ENCODE measurements around the gene LDLRAD4.

The LDLRAD4 gene

DNA sequence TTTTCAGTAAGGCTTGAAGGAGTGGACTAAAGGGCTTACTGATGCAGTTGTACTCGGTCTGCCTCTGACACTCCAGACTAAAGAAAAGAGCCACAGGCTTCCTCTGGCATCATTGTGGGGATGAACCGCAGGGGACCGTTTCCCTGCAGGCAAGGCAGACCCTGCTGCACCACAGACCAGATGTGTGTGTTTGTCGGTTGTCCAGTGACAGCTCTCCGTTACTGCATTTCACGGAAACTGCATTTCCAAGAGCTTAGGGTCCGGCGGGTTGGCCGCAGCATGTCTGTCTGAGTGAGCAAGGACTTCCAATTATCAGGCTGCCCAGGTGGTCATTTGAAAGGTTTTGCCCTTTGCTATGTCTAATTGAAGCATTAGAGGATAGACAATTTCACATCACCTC is 409.7 kb downstream of the LDLRAD4 start:
- DNase-seq = no peak

DNA sequence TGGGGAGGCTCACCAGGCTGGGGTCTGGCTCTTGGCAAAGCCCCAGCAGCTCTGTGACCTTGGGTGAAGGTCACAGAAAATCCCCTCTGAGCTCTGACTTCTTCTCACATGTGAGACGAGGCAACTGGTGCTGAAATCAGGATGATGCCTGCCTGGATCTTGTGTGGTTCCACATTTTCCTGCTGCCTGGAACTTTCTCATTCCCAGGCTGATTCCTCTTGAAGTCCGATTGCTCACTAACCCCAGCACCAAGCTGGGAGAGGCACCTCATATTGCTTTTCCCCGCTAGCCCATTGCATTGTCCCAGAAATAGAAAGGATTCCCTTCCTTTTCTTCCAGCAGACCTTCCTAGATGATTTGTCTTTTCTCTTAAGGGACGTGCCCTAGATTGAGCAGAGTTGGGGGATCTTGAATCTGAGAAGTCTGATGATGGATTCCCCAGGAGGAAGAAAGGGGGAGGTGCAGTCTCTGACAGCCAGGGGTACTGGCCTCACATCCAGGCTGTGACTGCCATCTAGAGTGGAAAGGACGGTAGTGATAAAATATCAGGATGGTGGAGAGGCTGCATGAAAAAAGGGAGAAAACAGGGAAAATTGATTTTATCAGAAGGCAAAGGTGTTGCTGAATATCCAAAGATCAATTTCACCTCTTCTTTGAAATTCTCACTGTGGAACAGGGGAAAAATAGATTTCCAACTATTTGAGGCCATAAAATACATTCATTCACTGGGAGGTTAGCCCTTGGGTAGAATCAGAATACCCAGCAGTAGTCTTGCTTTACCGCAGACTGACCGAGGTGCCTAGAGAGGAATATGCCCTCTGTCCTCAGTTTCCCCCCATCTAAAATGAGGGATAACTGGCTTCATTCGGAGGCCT is 411.5 kb downstream of the LDLRAD4 start:
- DNase-seq = peak; percentile 60

DNA sequence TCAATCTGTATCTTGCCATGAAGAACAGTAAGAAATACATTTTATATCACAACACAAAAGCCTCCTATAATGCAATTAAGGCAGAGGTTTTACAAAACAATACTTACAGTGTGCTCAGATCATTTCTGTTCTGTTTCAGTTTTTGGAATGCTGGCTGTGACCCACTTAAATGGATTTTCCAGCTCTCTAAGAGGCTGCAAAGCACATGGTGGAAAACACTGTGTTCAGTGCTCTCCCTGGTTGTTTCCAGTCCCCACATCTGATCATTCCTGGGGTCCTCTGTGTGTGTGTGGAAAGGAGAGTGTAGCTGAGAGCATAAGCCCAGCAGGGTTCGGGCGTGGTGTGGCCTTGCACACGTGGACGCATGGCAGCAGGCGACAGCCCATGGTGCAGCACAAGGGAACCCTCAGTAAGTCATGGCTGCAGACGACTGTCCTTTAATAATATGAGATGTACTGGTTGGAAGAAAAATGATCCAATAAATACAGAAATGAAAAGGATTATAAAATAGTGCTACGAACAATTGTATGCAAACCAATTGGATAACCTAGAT is 412.2 kb downstream of the LDLRAD4 start:
- no peak for DNase-seq

DNA sequence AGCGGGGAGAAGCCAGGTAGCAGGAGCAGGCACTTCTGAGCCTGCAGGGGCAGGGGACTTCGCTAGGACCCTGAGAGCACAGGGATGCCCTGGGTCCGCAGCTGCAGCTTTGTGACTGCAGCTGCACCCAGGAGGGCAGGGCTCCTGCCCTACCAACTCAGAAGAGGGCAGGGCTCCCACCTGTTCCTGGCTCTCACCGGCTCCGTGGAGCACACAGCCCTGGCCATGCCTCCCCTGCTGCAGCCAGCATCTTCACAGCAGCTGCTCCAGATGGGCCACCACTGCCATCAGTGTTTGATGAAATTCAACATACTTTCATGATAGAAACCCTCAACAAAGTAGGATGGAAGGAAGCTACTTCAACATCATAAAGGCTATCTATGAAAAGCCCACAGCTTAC is 415.1 kb downstream of the LDLRAD4 start:
- no peak for DNase-seq

DNA sequence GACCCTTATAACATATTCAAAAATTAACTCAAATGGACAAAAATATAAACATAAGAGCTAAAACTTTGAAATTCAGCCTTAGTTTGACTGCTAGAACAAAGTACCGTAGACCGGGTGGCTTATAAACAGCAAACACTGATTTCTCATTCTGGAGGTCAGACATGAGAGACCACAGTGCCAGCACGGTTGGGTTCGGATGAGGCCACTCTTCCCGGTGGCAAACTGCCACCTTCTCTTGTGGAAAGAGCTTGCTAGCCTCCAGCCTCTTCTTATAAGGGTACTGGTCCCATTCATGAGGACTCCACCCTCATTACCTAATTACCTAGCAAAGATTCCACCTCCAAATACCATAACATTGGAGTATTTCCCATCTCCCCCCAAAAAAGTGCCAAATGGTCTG is 416.5 kb downstream of the LDLRAD4 start:
- no peak for DNase-seq

DNA sequence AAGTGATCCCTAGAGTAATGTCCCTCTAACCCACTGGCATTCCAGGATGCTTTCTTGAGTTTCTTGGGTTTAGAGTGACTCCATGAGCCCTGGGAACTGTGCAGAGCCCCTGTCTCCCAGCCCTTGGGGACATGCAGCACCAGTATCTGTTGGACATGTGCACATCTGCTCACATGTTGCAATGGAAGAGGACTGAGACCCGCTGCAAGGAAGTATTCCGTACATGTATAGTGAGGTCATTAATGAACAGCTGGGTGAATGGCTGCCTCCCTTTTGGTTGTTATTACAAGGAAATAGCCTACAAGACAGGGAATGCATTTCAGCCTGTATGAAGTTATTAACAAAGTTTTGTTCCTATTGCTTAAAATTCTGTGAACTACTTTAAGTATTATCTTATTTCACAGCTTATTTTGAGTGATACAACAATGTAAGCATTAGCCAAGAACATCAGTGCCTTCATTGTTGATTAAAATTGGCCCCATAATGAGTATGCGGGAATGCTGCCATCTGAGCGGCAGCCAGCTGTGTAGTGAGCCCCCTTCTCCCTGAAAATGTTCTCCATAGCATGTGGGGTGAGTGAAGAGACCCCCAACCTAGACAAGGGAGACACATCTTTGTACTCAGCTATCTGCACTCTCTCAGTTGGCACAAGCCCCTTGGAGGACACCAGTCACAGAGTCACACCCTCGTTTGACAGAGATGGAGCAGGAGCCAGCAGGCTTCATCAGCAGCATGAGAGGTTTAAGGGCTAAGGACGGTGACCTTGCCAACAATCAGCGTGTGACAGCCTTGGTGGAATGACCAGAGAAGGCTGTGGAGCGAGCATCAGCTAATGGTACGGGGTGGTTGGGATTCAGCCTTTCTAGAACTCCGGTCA is 420.4 kb downstream of the LDLRAD4 start:
- no peak for DNase-seq

DNA sequence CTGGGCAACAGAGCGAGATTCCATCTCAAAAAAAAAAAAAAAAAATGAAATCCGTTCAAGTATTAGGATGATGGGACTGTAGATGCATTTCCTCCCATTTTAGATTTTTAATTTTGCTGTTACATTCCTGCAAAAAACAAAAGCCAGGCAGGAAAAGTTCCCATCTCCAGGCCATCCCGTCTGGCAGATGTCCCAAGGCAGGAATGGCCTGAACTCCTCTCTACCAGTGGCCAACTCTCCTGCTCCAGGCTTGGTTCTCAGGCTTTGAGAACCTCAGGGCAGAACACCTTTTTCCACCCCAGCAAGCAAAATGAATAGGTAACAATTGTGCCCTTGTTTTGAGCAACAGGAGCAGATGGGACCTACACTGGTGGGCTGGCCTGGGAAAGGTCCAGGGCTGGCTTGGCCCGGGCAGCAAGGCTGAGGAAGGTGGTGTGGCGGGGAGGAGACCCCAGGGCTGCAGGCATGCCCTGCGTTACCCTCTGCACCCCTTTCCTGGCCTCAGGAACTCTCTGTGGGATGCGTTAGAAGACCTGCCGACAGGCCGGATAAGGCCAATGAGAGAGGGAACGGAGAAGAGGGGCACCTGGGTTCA is 421.8 kb downstream of the LDLRAD4 start:
- DNase-seq = no peak

DNA sequence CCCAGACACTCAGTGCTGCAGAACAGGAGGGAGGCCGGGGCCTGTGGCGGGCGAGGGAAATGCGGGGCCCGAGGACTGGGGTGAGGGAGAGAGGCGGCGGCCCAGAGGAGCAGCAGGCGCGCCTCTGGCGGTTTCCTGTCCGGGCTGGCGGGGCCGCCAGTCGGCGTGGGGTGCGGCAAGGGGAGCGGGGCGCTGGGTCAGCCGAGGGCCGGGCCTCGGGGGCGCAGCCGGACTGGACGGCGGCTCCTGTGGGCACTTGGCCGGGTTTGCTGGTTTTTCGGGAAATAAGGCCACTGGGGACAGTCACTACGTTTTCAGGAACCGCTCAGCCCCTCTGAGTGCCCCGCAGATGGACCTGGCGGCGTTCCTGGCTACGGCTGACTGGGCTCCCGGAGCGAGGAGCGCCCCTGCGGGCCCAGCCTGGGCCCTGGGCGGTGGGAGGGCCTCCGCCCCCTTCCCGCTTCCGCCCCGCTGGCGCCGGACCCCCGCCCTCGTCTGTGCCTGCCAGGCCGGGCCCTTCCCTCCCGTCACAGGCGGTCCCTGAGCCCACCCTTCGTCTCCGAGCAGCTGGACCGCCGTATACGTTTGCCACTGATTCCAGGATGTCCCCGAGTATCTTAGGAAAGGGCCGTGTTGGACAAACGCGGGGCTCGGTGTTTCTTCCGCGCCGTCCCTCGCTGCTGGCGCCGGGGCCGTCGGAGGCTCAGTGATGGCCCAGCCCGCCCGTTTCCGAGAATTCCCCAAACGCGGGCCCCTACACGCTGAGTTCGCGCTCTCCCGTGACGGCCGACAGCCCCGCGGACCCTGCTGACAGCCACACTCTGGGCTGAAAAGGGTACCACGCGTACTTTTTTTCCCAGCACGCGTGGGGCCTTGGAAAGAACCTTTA is 423.2 kb downstream of the LDLRAD4 start:
- DNase-seq = no peak

DNA sequence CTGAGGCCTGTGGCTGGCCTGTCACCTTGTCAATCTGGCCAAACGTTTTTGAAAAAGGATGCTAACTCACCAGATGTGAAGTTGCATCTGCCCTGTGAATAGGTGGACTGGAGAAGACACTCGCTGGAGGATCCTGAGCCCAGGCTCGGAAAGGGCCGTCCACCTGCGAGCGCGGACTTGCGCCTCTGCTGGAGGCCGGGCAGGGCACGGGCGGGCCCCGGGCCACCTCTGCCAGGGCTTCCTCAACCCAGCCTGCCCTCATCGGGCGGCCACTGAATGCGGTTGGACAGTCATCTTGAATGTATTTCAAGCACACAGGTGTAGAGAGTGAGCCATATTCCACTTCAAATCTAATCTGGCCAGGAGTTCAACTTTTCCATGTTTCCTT is 423.9 kb downstream of the LDLRAD4 start:
- DNase-seq = no peak

DNA sequence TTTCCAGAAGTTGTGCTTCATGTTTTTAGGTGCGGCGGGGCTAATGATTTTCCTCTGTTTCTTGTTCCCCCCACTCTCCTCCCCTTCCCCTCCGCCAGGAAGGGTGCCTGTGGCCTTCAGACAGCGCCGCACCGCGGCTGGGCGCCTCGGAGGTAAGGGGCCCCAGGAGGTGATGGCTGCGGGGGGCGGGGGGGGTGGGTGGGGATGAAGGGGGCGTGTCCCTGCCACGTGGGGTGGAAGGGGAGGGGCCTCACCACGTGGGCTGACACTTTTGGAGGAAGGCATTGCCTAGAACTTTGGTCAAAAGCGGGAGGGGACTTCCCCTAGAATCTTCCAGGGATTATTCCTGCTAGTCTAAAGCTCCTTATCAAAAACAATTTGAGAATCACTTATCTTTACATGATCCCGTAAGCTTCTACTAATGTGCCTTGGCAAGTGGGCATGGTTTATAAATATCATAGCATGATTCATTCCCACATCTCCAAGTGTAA is 424.7 kb downstream of the LDLRAD4 start:
- DNase-seq = no peak

DNA sequence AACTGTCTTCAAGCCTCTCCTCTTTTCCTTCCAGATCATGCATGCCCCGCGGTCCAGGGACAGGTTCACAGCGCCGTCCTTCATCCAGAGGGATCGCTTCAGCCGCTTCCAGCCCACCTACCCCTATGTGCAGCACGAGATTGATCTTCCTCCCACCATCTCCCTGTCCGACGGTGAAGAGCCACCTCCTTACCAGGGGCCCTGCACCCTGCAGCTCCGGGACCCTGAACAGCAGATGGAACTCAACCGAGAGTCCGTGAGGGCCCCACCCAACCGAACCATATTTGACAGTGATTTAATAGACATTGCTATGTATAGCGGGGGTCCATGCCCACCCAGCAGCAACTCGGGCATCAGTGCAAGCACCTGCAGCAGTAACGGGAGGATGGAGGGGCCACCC is 426.5 kb downstream of the LDLRAD4 start:
- no peak for DNase-seq

DNA sequence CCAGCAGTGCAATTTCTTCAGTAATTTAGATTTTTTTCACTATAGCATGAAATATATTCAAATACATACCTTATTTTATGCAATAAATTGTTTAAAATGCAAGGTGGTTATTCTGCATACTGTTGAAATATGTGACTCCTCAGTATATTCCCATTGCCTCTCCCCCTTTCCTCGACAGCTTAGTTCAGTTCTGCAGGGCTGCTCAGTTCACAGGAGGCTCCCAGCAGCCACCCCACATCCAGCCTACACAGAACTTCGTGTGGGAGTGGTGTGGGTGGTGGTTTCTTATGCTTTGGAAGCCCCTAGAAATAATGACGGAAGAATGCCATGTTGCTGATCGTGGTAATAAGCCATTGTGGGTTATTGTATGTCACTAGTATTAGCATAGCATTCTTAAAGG is 428.1 kb downstream of the LDLRAD4 start:
- DNase-seq = no peak

DNA sequence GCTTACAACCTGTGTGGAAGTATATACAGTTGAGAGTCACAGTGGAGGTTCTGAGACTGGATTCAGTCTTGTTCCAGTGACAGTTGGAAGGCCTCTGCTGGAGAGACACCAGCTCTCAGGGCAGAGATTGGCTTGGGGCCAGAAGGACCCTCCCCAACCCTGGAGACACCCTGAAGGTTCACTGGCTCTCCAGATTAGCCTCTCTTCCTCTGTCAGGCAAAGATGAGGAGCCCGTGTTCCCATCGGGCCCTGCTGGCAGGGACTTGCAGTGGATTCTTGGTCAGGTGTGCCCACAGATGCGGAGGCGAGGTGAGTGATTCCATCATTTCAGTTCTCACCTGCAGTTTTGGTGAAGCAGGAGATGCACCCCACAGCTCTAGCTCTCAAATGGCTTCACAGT is 429.2 kb downstream of the LDLRAD4 start:
- DNase-seq = no peak

DNA sequence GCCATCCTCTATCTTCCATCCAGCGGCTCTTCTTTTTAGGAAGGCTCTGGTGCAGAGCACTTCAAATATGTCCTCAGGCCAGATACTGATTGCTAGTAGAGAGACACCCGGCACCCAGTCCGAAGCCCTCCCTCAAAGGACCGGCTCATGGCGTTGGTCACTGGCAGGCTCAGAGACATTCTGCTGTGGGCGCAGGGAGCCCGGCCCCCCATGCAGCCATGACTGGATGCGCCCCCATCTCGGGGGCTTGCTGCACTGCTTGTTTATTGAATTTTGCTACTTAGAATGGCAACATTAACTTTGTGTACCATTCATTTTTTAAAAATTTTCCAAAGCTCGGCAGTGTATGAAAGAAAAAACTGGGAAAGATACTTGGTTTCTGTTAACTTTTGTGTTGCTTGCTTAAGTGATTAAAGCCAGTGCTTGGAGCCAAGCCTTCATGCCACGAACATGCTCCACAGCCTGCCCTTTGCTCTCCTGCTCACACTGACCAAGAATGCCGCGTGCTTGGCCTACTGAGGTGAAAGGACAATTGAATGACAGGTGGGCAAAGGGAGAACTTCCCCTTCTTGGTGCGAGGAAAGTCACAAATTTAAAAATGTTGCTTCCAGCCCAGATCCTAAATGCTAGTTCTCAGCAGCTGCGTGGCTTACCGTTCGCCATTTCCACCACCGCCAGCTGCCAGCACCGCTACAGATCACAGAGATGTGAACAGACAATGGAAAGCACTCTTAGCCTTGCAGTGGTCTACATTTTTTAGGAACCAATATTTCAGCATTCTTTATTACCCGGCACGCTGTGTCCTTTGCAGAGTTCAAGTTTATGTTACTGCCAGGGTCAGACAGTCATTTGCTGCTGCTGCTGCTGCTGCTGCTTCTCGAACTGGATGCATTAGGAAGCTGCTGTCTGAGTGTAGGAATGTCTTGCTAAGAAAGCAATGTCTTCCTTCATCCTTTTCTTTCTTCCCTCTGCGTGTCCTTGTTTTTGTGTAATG is 431.1 kb downstream of the LDLRAD4 start:
- no peak for DNase-seq

DNA sequence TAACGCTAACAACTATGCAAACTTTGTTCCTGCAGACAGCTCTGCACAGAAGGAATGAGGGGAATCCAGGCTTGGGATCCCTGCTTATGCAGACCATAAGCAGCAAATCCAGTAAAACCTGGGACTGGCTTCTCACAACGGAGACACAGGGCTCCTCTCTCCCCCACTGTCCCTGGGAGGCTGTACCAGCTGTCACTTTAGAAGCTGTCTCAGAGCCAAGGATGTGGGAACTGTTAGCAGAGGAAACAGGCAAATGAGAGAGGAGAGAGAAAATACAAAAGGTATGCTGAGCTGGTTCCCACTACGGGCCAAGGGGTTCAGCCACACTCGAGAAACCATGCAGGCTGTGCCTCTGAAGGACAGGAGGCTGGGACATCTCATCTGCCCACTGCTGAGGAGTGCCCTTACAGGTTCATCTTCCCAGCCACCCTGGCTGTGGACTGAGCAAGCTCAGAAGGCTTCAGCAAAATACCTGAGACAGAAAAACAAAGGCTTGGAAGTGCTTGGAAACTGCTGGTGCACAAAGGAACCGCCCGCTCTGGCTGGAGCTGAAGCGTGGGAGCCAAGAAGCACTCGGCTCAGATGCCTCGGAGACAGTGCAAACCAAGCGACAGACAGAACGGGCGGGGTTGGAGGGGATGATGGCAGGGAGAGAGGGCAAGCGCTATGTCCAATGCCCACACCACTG is 435.3 kb downstream of the LDLRAD4 start:
- no peak for DNase-seq

DNA sequence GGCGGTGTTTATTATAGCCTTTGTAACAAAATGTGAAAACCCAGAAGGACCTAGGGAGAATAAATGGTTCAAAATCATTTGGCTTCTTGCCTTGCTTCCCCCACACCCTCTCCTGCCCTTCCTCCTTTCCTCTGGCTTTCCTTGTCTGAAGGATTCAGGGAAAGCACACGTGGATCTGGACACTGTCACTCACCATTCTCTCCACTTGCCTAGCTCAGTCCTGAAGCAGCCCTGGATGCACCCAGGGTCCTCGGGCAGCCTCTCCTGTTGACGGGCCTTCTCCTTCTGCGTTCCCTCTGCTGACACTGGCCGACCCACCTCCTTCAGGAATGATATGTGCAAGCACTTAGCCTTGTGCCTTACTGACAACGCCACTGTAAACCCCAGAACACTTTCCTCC is 439.4 kb downstream of the LDLRAD4 start:
- no peak for DNase-seq

DNA sequence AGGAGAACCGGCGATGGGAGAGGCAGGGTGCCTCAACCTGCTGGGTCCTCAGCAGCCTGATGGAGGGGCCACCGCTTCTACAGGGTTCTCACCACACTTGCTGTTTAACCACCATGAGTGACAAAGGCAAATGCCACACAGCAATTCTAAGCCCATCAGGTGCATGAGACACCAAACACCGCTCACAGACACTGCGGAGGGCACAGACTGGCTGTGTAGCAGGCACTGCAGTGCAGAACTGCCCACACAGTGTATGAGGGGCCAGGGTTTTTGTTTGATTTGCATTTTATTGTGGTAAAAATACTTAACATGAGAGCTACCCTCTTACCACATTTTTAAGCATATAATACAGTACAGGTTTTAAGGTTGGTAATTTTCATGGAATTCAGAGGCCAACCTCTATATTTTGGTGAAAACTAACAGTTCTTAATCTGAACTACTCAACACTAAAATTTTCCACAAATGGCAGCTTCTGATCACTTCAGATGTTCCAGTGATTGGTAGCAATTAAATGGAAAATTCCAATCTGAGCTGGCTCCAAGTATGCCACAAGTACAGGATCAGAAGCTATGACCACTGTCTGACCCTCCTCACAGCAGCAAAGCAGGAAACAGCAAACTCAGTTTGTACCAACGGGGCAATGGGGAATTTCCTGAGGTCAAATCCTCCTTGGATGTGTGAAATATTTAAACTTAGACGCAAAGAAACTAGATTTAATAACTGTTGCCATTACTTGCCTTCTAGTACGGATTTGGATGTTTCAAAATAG is 440.1 kb downstream of the LDLRAD4 start:
- no peak for DNase-seq

DNA sequence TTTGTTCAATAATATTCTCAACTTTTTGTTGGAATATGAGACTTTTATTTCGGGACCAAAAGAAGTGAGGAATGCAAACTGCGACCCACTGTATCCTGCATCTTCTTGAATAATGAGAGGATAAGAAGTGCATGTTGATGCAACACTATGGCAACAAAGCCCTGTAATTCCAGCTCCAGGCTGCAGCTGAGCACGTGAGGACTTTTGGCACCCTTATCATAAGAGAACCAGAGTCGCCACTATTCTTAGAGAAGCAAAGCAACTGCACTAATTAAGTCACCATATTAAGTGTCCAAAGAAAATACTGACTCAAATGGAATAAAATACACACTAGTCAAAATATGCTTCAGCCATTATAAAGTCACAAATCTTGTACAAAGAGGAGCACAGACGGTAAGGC is 441.9 kb downstream of the LDLRAD4 start:
- DNase-seq = no peak

DNA sequence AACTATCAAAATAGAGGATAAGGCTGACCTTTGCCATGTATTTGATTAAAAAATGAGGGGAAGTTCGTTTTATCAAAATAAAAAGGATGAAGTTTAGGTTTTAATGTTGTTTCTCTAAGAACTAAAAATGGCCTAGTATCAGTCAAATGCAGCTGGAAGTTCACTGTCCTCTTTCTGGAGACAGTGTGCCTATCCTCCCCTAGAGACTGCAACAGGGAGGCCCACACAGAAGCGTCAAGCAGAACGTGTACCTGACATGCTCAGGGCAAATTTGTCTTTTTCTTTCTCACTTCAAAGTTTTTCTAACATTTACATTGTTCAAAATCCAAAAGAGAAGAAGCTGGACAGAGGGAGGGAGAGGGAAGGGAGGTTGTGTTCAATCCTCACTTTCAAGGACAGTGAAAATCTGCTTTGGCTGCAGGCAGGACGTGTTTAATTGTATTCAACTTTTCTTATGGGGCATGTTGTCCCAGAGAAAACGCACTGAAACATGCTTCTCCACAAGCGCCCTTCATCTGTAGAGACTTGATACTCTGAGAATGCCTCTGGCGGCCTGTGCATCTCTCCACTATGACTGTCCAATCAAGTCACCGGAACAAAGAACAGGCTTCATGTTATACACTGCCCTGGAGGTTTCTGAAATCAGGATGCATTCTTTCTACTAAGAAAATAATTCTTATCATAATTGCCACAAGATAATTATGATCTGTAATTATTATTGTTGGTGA is 442.7 kb downstream of the LDLRAD4 start:
- DNase-seq = no peak

Measured in stimulated activated CD4-positive, alpha-beta T cell treated with anti-CD3 and anti-CD28 coated beads, Interleukin-1b, Interleukin-23, amount 100 ng/mL, for 48 hours (primary cell).